Choroid plexus epithelial cell (primary cell): ENCODE measurements around the gene THSD8.
"Not testable (repeated sequence)": the region's sequence is repeated elsewhere in the genome, so short reads cannot be mapped to it uniquely, and the experiment has no call there.

ENCODE experiments used
- DNase-seq: peaks from one replicate; pipeline ENCODE4 v3.0.0-alpha.2; 2010; ENCODE audit warnings: low read depth
- H3K4me3 ChIP-seq: 2 replicates; pipeline ENCODE4 v1.5.1; 2011; ENCODE audit warnings: low read depth, mild to moderate bottlenecking, control low read depth, low read length, moderate library complexity
- TF ChIP-seq, protein P1 (sequence below): conservative IDR thresholded peaks from 2 replicates; pipeline ENCODE4 v1.5.1; 2011; ENCODE audit warnings: low read depth, mild to moderate bottlenecking, control low read depth, inconsistent platforms, low read length, moderate library complexity

Gene THSD8

DNA sequence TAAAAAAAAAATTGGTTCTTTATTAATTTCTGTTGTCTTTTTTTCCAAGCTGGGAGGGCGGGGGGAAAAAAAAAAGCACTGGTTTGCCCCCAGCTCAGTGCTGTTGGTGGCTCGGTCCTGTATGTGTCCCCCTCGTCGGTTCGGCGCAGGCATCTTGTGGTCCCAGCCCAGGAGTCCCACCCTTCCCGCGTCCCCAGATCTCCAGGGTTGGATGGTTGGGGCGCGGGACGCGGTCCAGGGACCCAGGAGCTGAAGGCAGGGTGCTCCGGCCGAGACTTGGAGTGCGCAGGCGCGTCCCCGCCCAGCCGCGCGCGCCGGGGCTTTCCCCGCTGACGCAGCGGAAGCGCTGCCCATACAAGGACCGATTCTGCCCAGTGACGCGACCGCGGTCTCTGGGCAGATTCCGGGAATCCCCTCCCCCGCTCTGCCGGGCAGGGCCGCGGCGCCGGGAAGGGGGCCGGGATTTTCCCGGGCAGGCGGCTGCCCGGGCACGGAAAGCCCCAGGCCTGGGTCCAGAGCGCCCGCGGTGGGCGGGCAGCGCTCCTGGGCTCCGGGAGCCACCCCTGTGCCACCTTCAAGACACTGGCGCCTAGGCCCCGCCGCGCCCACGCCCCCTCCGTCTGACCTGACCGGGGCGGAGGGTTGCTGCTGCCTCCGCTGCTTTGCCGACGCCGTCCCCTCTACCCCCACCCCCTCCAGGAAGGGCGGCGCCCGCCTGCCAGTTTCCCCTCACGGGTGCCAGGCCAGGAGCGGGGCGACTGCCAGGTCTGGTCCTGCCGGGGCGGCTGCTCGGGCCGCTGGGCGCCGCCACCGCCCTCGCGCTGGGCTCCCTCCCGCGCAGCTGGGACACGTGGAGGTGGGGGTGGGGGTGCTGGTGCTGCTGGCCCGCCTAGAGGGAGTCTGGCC lies 8.3 kb upstream of the THSD8 start:
- DNase-seq: peak; percentile 96
- TF ChIP-seq, protein P1, sequence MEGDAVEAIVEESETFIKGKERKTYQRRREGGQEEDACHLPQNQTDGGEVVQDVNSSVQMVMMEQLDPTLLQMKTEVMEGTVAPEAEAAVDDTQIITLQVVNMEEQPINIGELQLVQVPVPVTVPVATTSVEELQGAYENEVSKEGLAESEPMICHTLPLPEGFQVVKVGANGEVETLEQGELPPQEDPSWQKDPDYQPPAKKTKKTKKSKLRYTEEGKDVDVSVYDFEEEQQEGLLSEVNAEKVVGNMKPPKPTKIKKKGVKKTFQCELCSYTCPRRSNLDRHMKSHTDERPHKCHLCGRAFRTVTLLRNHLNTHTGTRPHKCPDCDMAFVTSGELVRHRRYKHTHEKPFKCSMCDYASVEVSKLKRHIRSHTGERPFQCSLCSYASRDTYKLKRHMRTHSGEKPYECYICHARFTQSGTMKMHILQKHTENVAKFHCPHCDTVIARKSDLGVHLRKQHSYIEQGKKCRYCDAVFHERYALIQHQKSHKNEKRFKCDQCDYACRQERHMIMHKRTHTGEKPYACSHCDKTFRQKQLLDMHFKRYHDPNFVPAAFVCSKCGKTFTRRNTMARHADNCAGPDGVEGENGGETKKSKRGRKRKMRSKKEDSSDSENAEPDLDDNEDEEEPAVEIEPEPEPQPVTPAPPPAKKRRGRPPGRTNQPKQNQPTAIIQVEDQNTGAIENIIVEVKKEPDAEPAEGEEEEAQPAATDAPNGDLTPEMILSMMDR: no peak
- peak overlapping the region; percentile 100 for H3K4me3 ChIP-seq

DNA sequence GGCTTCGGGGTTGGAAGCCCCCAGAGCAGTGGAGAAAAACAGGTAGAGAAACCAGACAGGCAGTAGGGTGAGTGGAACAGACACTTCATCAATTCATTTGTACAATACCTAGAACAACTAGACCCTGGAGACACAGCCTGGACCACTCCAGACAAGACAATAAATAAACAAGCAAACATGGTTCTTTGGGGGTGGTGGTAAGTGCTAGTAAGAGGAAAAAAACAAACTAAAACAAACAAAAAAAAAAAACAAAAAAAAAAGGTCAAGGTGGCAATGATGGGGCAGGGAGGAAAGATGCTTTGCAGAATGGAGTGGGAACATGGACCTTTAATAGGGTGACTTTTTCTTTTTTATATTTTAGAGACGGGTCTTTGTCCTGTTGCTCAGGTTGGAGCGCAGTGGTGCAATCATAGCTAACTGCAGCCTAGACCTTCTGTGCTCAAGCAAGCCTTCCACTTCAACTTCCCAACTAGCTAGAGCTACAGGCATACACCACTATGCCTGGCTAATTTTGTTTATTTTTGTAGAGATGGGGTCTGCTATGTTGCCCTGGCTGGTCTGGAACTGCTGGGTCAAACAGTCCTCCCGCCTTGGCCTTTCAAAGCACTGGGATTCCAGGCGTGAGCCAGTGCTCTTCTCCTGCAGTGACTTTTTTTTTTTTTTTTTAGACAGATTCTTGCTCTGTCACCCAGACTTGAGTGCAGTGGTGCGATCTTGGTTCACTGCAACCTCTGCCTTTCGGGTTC lies 7.5 kb upstream of the THSD8 start:
- peak overlapping the region; percentile 100 for H3K4me3 ChIP-seq
- DNase-seq: peak; percentile 66
- TF ChIP-seq, protein P1: no peak

DNA sequence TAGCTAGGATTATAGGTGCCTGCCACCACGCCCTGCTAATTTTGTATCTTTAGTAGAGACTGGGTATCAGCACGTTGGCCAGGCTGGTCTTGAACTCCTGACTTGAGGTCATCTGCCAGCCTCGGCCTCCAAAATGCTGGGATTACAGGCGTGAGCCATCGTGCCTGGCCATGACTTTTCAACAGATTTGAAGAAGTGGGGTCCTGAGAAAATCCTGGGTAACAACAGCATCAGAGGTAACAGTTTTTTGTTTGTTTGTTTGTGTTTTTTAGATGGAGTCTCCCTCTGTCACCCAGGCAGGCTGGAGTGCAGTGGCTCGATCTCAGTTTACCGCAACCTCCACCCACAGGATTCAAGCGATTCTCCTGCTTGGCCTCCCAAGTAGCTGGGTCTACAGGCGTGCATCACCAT lies 6.9 kb upstream of the THSD8 start:
- peak overlapping the region; percentile 100 for H3K4me3 ChIP-seq
- TF ChIP-seq, protein P1: no peak
- no peak for DNase-seq

DNA sequence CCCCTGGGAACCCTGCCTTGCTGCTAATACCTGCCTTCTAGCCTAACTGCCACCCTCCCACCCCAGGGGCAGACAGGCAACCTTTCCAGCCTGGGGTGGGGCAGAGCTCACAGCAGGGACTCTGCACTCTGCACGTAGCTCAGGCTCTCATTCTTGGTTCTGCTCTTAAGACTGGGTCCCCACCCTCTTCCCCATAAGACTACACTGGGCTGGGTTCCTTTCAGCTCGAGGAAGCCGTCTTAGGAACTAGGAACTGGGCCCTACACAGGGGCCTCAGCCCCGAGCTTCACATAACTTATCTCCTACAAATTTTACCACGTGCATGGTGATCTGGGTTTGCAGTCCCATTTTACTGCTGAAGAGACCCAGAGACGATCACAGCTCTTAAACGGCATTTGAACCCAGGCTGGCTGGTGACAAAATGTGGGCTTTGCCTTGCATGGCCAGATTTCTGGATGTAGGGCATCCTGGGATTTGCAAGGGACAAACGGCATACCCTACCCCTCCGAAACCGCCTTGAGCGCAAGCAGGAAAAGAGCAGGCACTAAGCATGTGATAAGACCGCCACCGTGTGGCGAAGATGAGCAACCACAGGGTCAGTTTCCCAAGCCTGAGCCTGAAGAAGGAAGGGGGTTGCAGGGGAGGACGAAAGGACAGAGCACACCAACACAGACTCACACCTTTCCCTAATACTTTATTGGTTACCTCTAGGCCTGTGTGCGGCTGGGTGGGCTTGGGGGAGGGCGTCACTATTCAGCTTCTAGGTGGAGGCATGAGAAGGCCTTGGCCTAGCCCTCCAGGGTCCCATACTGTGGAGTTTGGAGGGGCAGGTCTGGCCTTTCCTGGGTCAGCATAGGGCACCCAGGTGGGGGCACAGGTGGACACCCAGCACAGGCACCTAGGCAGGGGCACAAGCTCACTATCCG lies 5.5 kb upstream of the THSD8 start:
- TF ChIP-seq, protein P1: peak; percentile 95
- H3K4me3 ChIP-seq: peak overlapping the region; percentile 20
- DNase-seq: peak; percentile 87

DNA sequence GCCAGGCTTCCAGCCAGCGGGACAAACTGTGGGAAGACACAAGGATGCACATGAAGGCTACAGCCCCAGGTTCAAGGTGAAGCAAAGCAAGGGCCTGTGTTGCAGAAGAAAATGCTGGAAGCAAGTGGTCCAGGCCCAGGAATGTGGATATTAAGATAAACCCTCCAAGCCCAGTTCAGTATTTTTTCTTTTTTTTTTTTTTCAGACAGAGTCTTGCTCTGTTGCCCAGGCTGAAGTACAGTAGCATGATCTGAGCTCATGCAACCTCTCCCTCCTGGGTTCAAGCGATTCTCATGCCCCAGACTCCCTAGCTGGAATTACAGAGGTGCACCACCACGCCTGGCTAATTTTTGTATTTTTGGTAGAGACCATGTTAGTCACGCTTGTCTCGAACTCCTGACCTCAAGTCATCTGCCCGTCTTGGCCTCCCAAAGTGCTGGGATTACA lies 4.7 kb upstream of the THSD8 start:
- H3K4me3 ChIP-seq: no peak overlapping the region
- no peak for DNase-seq
- TF ChIP-seq, protein P1: no peak

DNA sequence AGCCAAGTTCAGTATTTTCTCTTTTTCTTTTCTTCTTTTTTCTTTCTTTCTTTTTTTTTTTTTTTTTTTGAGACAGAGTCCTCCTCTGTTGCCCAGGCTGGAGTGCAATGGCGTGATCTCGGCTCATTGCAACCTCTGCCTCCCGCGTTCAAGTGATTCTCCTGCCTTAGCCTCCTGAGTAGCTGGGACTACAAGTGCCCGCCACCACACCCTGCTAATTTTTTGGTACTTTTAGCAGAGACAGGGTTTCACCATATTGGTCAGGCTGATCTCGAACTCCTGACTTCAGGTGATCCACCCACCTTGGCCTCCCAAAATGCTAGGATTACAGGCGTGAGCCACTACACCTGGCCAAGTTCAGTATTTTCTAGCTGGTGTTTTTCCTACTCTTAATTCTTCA lies 4.3 kb upstream of the THSD8 start:
- not testable (repeated sequence) for DNase-seq

More for the DNA sequence above, 4.3 kb upstream of the THSD8 start:
- not testable (repeated sequence) for H3K4me3 ChIP-seq
